Measurements from ENCODE around the gene HLA-B. TPM values are rescaled to one million over a fixed set of nuclear protein-coding genes. Genes with fewer than 3 reads are reported as not detected.

Gene HLA-B
- total RNA-seq: 105 and 210 TPM in 2 replicates

GRCh38 chr6:31356946-31357466, at the start of gene HLA-B:
HLA-B (minus strand) TSS chr6:31357179; CDS start chr6:31357158, 21 bp downstream.

GRCh38 chr6:31403283-31404060, 46.5 kb upstream of the HLA-B start, which contains the start of gene MICA:
MICA (plus strand) TSS chr6:31403595; CDS start chr6:31403633, 38 bp downstream.

Other genes with a start within 250 kb of the HLA-B start
- not detected in 2 replicates for gene C6orf15, start 244.6 kb downstream of the HLA-B start, total RNA-seq
- gene PSORS1C1, start 242.4 kb downstream of the HLA-B start, total RNA-seq: 0.16 and 1.1 TPM in 2 replicates
- not detected in 2 replicates for gene CDSN, start 236.7 kb downstream of the HLA-B start, total RNA-seq
- not detected in 2 replicates for gene PSORS1C2, start 218.1 kb downstream of the HLA-B start, total RNA-seq
- 15.7 and 21.7 TPM in 2 replicates for gene CCHCR1, start 199.4 kb downstream of the HLA-B start, total RNA-seq
- gene TCF19, start 198.6 kb downstream of the HLA-B start, total RNA-seq: 7.0 and 11.0 TPM in 2 replicates
- gene POU5F1, start 186.5 kb downstream of the HLA-B start, total RNA-seq: not detected in 2 replicates
- gene HLA-C, start 85.1 kb downstream of the HLA-B start, total RNA-seq: 315 and 380 TPM in 2 replicates
- gene MICA, start 46.4 kb upstream of the HLA-B start, total RNA-seq: 39.0 and 58.8 TPM in 2 replicates
- gene MICB, start 141.0 kb upstream of the HLA-B start, total RNA-seq: 7.2 and 7.9 TPM in 2 replicates
- gene MCCD1, start 171.8 kb upstream of the HLA-B start, total RNA-seq: not detected in 2 replicates
- 272 and 278 TPM in 2 replicates for gene DDX39B, start 184.8 kb upstream of the HLA-B start, total RNA-seq
- 1.3 TPM in 2 replicates for gene ATP6V1G2, start 189.4 kb upstream of the HLA-B start, total RNA-seq
- gene NFKBIL1, start 190.4 kb upstream of the HLA-B start, total RNA-seq: 16.5 and 24.9 TPM in 2 replicates
- not detected in 2 replicates for gene LTA, start 215.1 kb upstream of the HLA-B start, total RNA-seq
- gene TNF, start 218.4 kb upstream of the HLA-B start, total RNA-seq: 0.16 and 0.54 TPM in 2 replicates
- gene LTB, start 225.2 kb upstream of the HLA-B start, total RNA-seq: not detected in 2 replicates
- gene LST1, start 229.1 kb upstream of the HLA-B start, total RNA-seq: 1.8 TPM in 1 of 2 replicates, not detected in the other
- not detected in 2 replicates for gene NCR3, start 235.8 kb upstream of the HLA-B start, total RNA-seq

Data from cardiac atrium fibroblast (primary cell).